A549 (cell line): ENCODE results near the gene APOL3. TPM values are rescaled to one million over a fixed set of nuclear protein-coding genes. Genes with fewer than 3 reads are reported as not detected.

Source experiments
- ATAC-seq, 2 experiments: fragments of 200-7000 bp in 1 of 2; fragments of >200 bp in 1 of 2; cut with Nextera tagmentation in 1 of 2; cut with Tn5 transposase in 1 of 2; 3 replicates each; pipeline versions ENCODE4 v1.8.0 to v1.9.1; 2018 to 2020; ENCODE audit warnings: mild to moderate bottlenecking in 1 of 2, moderate library complexity in 1 of 2
- CTCF ChIA-PET: fragments of 300-600 bp; sonication (Branson Sonifier 250); formaldehyde crosslinking; extraction: SDS; loops from one replicate; lab custom pipeline; 2021; ENCODE audit warnings: antibody characterized with exemption, inconsistent platforms; lab: Yijun Ruan, JAX
- POLR2A ChIA-PET: fragments of 350-600 bp; formaldehyde crosslinking; extraction: SDS; loops from one replicate; lab custom pipeline; 2021; ENCODE audit warnings: antibody characterized with exemption, inconsistent platforms; lab: Yijun Ruan, JAX
- DNase-seq, 2 experiments: peaks; one replicate each; pipeline versions ENCODE4 v3.0.0 to v3.0.0-alpha.2; 2011 to 2016; ENCODE audit warnings: low read depth in 1 of 2, low spot score in 1 of 2
- FAIRE-seq: peaks from 2 replicates; lab custom pipeline; 2011; peaks lifted over from hg19 to GRCh38; lab: Jason Lieb, UNC
- H3K27ac ChIP-seq, 2 experiments: fragments of >200 bp; sonication (Bioruptor Twin); formaldehyde crosslinking; 3 replicates each; pipeline ENCODE4 v1.5.1; 2016 to 2017
- H3K4me1 ChIP-seq: fragments of >200 bp; sonication (Bioruptor Twin); formaldehyde crosslinking; 3 replicates; pipeline ENCODE4 v1.6.1; 2016
- H3K4me2 ChIP-seq: fragments of >200 bp; sonication (Bioruptor Twin); formaldehyde crosslinking; 3 replicates; pipeline ENCODE4 v1.6.1; 2016
- H3K4me3 ChIP-seq: fragments of >200 bp; sonication (Bioruptor Twin); formaldehyde crosslinking; 3 replicates; pipeline ENCODE4 v1.5.1; 2016
- H3K9me3 ChIP-seq: fragments of >200 bp; sonication (Bioruptor Twin); formaldehyde crosslinking; 3 replicates; pipeline ENCODE4 v1.6.1; 2016
- BHLHE40 ChIP-seq: IDR thresholded peaks from 2 replicates; pipeline ENCODE4 v1.6.1; 2012; ENCODE audit warnings: low read depth, low read length, inconsistent platforms
- CBX8 ChIP-seq: fragments of 200-600 bp; sonication (generic); IDR thresholded peaks from 2 replicates; pipeline ENCODE4 v1.6.1; 2016
- CHD4 ChIP-seq: fragments of 200-600 bp; sonication (generic); IDR thresholded peaks from 2 replicates; pipeline ENCODE4 v1.6.1; 2016; ENCODE audit warnings: antibody characterized with exemption, mild to moderate bottlenecking, borderline replicate concordance
- CTCF ChIP-seq: fragments of >200 bp; sonication (Bioruptor Twin); formaldehyde crosslinking; IDR thresholded peaks from 3 replicates; pipeline ENCODE4 v1.5.1; 2016
- EHF ChIP-seq: fragments of 250-450 bp; sonication (Bioruptor Pico); IDR thresholded peaks from 2 replicates; pipeline ENCODE4 v1.5.0; 2020; ENCODE audit warnings: mild to moderate bottlenecking
- ELK1 ChIP-seq: fragments of 150-350 bp; IDR thresholded peaks from 2 replicates; pipeline ENCODE4 v1.6.1; 2014; ENCODE audit warnings: low read depth, mild to moderate bottlenecking, low read length
- ESRRA ChIP-seq: fragments of 150-350 bp; IDR thresholded peaks from 2 replicates; pipeline ENCODE4 v1.6.1; 2014; ENCODE audit warnings: mild to moderate bottlenecking, low read length, borderline replicate concordance
- FOSB ChIP-seq: fragments of 250-450 bp; sonication (Bioruptor Pico); IDR thresholded peaks from 2 replicates; pipeline ENCODE4 v1.5.0; 2020; ENCODE audit warnings: mild to moderate bottlenecking, moderate library complexity
- HDAC2 ChIP-seq: fragments of 200-600 bp; sonication (generic); IDR thresholded peaks from 2 replicates; pipeline ENCODE4 v1.6.1; 2016
- HMGXB4 ChIP-seq: fragments of 250-450 bp; sonication (Bioruptor Pico); IDR thresholded peaks from 2 replicates; pipeline ENCODE4 v1.5.0; 2021; ENCODE audit warnings: mild to moderate bottlenecking, moderate library complexity, borderline replicate concordance
- HOXB13 ChIP-seq: fragments of 250-450 bp; sonication (Bioruptor Pico); IDR thresholded peaks from 2 replicates; pipeline ENCODE4 v1.5.0; 2020; ENCODE audit warnings: low read depth, mild to moderate bottlenecking, moderate library complexity
- JUN ChIP-seq, 2 experiments: fragments of >200 bp; sonication (Bioruptor Twin); formaldehyde crosslinking; IDR thresholded peaks; 2 replicates in 1 of 2; 3 replicates in 1 of 2; pipeline ENCODE4 v1.6.1; 2016 to 2017
- MAX ChIP-seq: IDR thresholded peaks from 2 replicates; pipeline ENCODE4 v1.6.1; 2012
- NPAS2 ChIP-seq: fragments of 250-450 bp; sonication (Bioruptor Pico); IDR thresholded peaks from 2 replicates; pipeline ENCODE4 v1.8.0; 2022; ENCODE audit warnings: mild to moderate bottlenecking, moderate library complexity, borderline replicate concordance
- NR3C1 ChIP-seq: fragments of >200 bp; sonication (Bioruptor Twin); formaldehyde crosslinking; IDR thresholded peaks from 3 replicates; pipeline ENCODE4 v1.6.1; 2017
- PBX3 ChIP-seq: IDR thresholded peaks from 2 replicates; pipeline ENCODE4 v1.6.1; 2012
- POLR2A ChIP-seq: IDR thresholded peaks from 2 replicates; pipeline ENCODE4 v1.6.1; 2012; ENCODE audit warnings: mild to moderate bottlenecking, low read length
- POLR2AphosphoS2 ChIP-seq: conservative IDR thresholded peaks from 2 replicates; pipeline ENCODE4 v1.6.1; 2012; ENCODE audit warnings: low read length, improper control_type of control experiment, inconsistent platforms
- RCOR1 ChIP-seq: fragments of 150-350 bp; IDR thresholded peaks from 2 replicates; pipeline ENCODE4 v1.6.1; 2014; ENCODE audit warnings: antibody characterized with exemption, low read length, low read depth
- RFX5 ChIP-seq: fragments of 450-650 bp; IDR thresholded peaks from 2 replicates; pipeline ENCODE4 v1.7.1; 2014; ENCODE audit warnings: antibody characterized with exemption, mild to moderate bottlenecking, moderate library complexity
- SREBF2 ChIP-seq: fragments of 450-650 bp; IDR thresholded peaks from 2 replicates; pipeline ENCODE4 v1.6.1; 2014; ENCODE audit warnings: mild to moderate bottlenecking, moderate library complexity
- TFCP2L1 ChIP-seq: fragments of 250-450 bp; sonication (Bioruptor Pico); IDR thresholded peaks from 2 replicates; pipeline ENCODE4 v1.5.0; 2021; ENCODE audit warnings: mild to moderate bottlenecking
- ZNF302 ChIP-seq: fragments of 250-450 bp; sonication (Bioruptor Pico); IDR thresholded peaks from 2 replicates; pipeline ENCODE4 v1.9.0; 2021; ENCODE audit warnings: inconsistent platforms, mild to moderate bottlenecking, moderate library complexity
- WGBS: methylation state at CpG from one replicate; pipeline ENCODE4 v1.1.6; 2017; ENCODE audit errors: missing lambda C conversion rate; 5-methylcytosine and 5-hydroxymethylcytosine counted together
- polyA plus RNA-seq, 4 experiments: library from polyadenylated mRNA; depleted of rRNA in 3 of 4; stranded (reverse); fragments of >200 nt; fragmentation: RNase III in 1 of 4; extraction: RNeasy Plus Mini Kit Qiagen cat#74134 plus additional on column Dnase treatment in 1 of 4; gene quantifications; 2 replicates in 3 of 4; 3 replicates in 1 of 4; pipeline ENCODE4 v1.2.3, GENCODE V29; 2011 to 2017

APOL3 gene
- polyA plus RNA-seq, 2 of the 4 experiments (the other 2 are of a cell fraction) = not detected

- H3K9me3 ChIP-seq = no peaks in the 10 kb centered on the region
- no peaks in the 10 kb centered on the region for H3K4me1 ChIP-seq
- H3K27ac ChIP-seq = no peak overlapping the region
- no peak for FAIRE-seq
- TF ChIP-seq EHF (no peak), SREBF2 (no peak), CHD4 (no peak), CTCF (no peak), FOSB (no peak), NR3C1 (no peak), BHLHE40 (no peak), NPAS2 (CRISPR knock-in tag) (no peak), CBX8 (no peak), RCOR1 (no peak), JUN (IDR thresholded peaks at IDR 0.05) (no peak), HMGXB4 (CRISPR knock-in tag) (no peak), TFCP2L1 (CRISPR knock-in tag) (no peak)
- ChIA-PET POLR2A (no interaction called here), CTCF (interaction anchor here (0.9 to 4.1 kb wide), 3 partner anchors 9 to 100 kb away, joined by 3 to 21 read pairs (median 4); no protein-coding TSS in a partner anchor)
- no peak overlapping the region for H3K4me2 ChIP-seq
- ATAC-seq = no peak
- H3K4me3 ChIP-seq = no peak overlapping the region
- no peak for DNase-seq
- WGBS = 67% methylated on average over 14 of the region's 14 CpGs
Measured at GRCh38 chr22:36185828-36186624, 25.5 kb upstream of the APOL3 start.

- CTCF ChIA-PET = interaction anchor here (0.7 to 4.1 kb wide), 2 partner anchors 11 to 55 kb away, joined by 3 to 21 read pairs; partner anchors contain the start of gene APOL2
- ATAC-seq (no peak), FAIRE-seq (no peak), DNase-seq (no peak)
- no peak overlapping the region for H3K4me2 ChIP-seq
- no peaks in the 10 kb centered on the region for H3K9me3 ChIP-seq
- 72% methylated on average over 10 of the region's 10 CpGs for WGBS
- H3K4me3 ChIP-seq = no peak overlapping the region
- no peak for TF ChIP-seq FOSB
- TF ChIP-seq RFX5 = no peak
- POLR2A ChIA-PET = no interaction called here
- H3K27ac ChIP-seq = no peak overlapping the region
- H3K4me1 ChIP-seq = no peaks in the 10 kb centered on the region
Measured at GRCh38 chr22:36184433-36185025, 24.0 kb upstream of the APOL3 start.

- Histone ChIP-seq H3K9me3 (no peaks in the 10 kb centered on the region), H3K4me2 (no peak overlapping the region), H3K27ac (no peak overlapping the region), H3K4me1 (no peaks in the 10 kb centered on the region), H3K4me3 (no peak overlapping the region)
- no peak for TF ChIP-seq HDAC2
- no peak for TF ChIP-seq POLR2AphosphoS2
- TF ChIP-seq ELK1 = no peak
- TF ChIP-seq HOXB13 (CRISPR knock-in tag) = no peak
- no peak for TF ChIP-seq ESRRA
- TF ChIP-seq PBX3 = no peak
- no peak for TF ChIP-seq JUN (IDR thresholded peaks at IDR 0.05)
- no peak for TF ChIP-seq BHLHE40
- no peak for TF ChIP-seq ZNF302
- TF ChIP-seq CTCF = no peak
- no peak for TF ChIP-seq EHF
- TF ChIP-seq POLR2A = no peak
- no peak for TF ChIP-seq FOSB
- no peak for TF ChIP-seq MAX
- 54% methylated on average over 6 of the region's 7 CpGs for WGBS
- FAIRE-seq (no peak), DNase-seq (no peak), ATAC-seq (no peak)
- CTCF ChIA-PET = interaction anchor here (0.7 to 4.1 kb wide), 6 partner anchors 10 to 59 kb away, joined by 3 to 21 read pairs (median 3); partner anchors contain the start of gene APOL2
- POLR2A ChIA-PET = no interaction called here
Measured at GRCh38 chr22:36183446-36183845, 22.9 kb upstream of the APOL3 start.
